ENCODE results near the gene MBIP. TPM values are rescaled to one million over a fixed set of nuclear protein-coding genes. Genes with fewer than 3 reads are reported as not detected.

The MBIP gene
- total RNA-seq, 1 donor from 2014 or later, result 23.0 TPM

GRCh38 chr14:36324897-36325296, 4.5 kb upstream of the MBIP start:
- DNase-seq (ENCODE audit: low spot score), result no peak
- no peak overlapping the region for H3K4me3 Mint-ChIP-seq (ENCODE audit: unreplicated experiment)
- no peak overlapping the region for H3K27ac Mint-ChIP-seq (ENCODE audit: unreplicated experiment)
- no peaks in the 10 kb centered on the region for H3K9me3 Mint-ChIP-seq (ENCODE audit: unreplicated experiment)
- no peak for TF ChIP-seq CTCF (IDR thresholded peaks at IDR 0.05; ENCODE audit: unreplicated experiment)
- H3K27me3 Mint-ChIP-seq (ENCODE audit: unreplicated experiment), result no peaks in the 10 kb centered on the region
- H3K36me3 Mint-ChIP-seq (ENCODE audit: low read depth, unreplicated experiment), result no peaks in the 10 kb centered on the region
- H3K4me1 Mint-ChIP-seq (ENCODE audit: unreplicated experiment), result peaks cover 5% of the 10 kb centered on the region

GRCh38 chr14:36320897-36321381, 502 bp upstream of the MBIP start:
- Mint-ChIP-seq H3K27me3 (ENCODE audit: unreplicated experiment) (no peaks in the 10 kb centered on the region), H3K4me1 (ENCODE audit: unreplicated experiment) (peaks cover 16% of the 10 kb centered on the region), H3K27ac (ENCODE audit: unreplicated experiment) (peak overlapping the region; percentile 89), H3K9me3 (ENCODE audit: unreplicated experiment) (no peaks in the 10 kb centered on the region), H3K4me3 (ENCODE audit: unreplicated experiment) (peak overlapping the region; percentile 98), H3K36me3 (ENCODE audit: low read depth, unreplicated experiment) (no peaks in the 10 kb centered on the region)
- no peak for TF ChIP-seq CTCF (IDR thresholded peaks at IDR 0.05; ENCODE audit: unreplicated experiment)
- no peak for DNase-seq (ENCODE audit: low spot score)

- no peak for TF ChIP-seq CTCF (IDR thresholded peaks at IDR 0.05; ENCODE audit: unreplicated experiment)
- DNase-seq (ENCODE audit: low spot score), result no peak
- Mint-ChIP-seq H3K4me1 (ENCODE audit: unreplicated experiment) (peaks cover 16% of the 10 kb centered on the region), H3K27ac (ENCODE audit: unreplicated experiment) (peak overlapping the region; percentile 89), H3K9me3 (ENCODE audit: unreplicated experiment) (no peaks in the 10 kb centered on the region), H3K36me3 (ENCODE audit: low read depth, unreplicated experiment) (no peaks in the 10 kb centered on the region), H3K4me3 (ENCODE audit: unreplicated experiment) (peak overlapping the region; percentile 98), H3K27me3 (ENCODE audit: unreplicated experiment) (no peaks in the 10 kb centered on the region)
These were observed 588 bp downstream of the MBIP start for GRCh38 chr14:36319899-36320199.

DNA sequence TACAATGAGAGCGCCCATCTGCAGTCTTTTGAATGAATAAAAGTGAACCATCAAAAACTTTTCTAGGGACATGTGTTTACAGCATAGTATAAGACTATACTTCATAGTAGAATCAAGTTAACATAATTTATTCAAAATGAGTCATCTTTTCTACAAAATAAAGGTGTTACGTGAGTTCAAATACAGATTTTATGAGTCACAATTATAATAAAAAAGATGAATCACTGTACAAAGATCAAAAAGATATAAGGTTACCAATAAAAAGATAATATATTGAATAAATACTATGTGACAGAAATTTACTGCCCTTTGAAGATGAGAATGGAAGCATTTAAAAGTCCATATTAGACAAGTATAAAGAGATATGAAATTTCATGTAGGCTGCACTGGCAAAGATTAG, 2.8 kb downstream of the MBIP start:
- Mint-ChIP-seq H3K27ac (ENCODE audit: unreplicated experiment) (no peak overlapping the region), H3K4me3 (ENCODE audit: unreplicated experiment) (no peak overlapping the region), H3K4me1 (ENCODE audit: unreplicated experiment) (peaks cover 16% of the 10 kb centered on the region), H3K36me3 (ENCODE audit: low read depth, unreplicated experiment) (no peaks in the 10 kb centered on the region), H3K9me3 (ENCODE audit: unreplicated experiment) (no peaks in the 10 kb centered on the region), H3K27me3 (ENCODE audit: unreplicated experiment) (no peaks in the 10 kb centered on the region)
- no peak for TF ChIP-seq CTCF (IDR thresholded peaks at IDR 0.05; ENCODE audit: unreplicated experiment)
- no peak for DNase-seq (ENCODE audit: low spot score)

- no peaks in the 10 kb centered on the region for H3K9me3 Mint-ChIP-seq (ENCODE audit: unreplicated experiment)
- no peak for DNase-seq (ENCODE audit: low spot score)
- no peaks in the 10 kb centered on the region for H3K36me3 Mint-ChIP-seq (ENCODE audit: low read depth, unreplicated experiment)
- no peak overlapping the region for H3K27ac Mint-ChIP-seq (ENCODE audit: unreplicated experiment)
- H3K27me3 Mint-ChIP-seq (ENCODE audit: unreplicated experiment), result no peaks in the 10 kb centered on the region
- no peak overlapping the region for H3K4me3 Mint-ChIP-seq (ENCODE audit: unreplicated experiment)
- peaks cover 16% of the 10 kb centered on the region for H3K4me1 Mint-ChIP-seq (ENCODE audit: unreplicated experiment)
- TF ChIP-seq CTCF (IDR thresholded peaks at IDR 0.05; ENCODE audit: unreplicated experiment), result no peak
These were observed 4.3 kb downstream of the MBIP start for GRCh38 chr14:36316131-36316530.
